Suprapubic skin (tissue), 4 donors: ENCODE results near the gene RNF7. TPM values are rescaled to one million over a fixed set of nuclear protein-coding genes. Genes with fewer than 3 reads are reported as not detected.
A peak's percentile ranks its signal among the peaks of the same experiment; 100 is the strongest.

ENCODE experiments used
- DNase-seq, 2 donors: peaks; one replicate each; pipeline ENCODE4 v3.0.0-alpha.2; 2019; ENCODE audit warnings: low spot score in 2 of 2
- H3K27ac ChIP-seq: fragments of 200-600 bp; sonication (generic); one replicate; pipeline ENCODE4 v1.5.1; 2019
- H3K27me3 ChIP-seq: fragments of 200-600 bp; sonication (generic); one replicate; pipeline ENCODE4 v1.5.1; 2019
- H3K36me3 ChIP-seq: fragments of 200-600 bp; sonication (generic); one replicate; pipeline ENCODE4 v1.5.1; 2019
- H3K4me1 ChIP-seq: fragments of 200-600 bp; sonication (generic); one replicate; pipeline ENCODE4 v1.5.1; 2019
- H3K4me3 ChIP-seq: fragments of 200-600 bp; sonication (generic); one replicate; pipeline ENCODE4 v1.5.1; 2019; ENCODE audit warnings: mild to moderate bottlenecking
- H3K9me3 ChIP-seq: fragments of 200-600 bp; sonication (generic); one replicate; pipeline ENCODE4 v1.5.1; 2019
- EP300 ChIP-seq: sonication (generic); formaldehyde crosslinking; IDR thresholded peaks from one replicate; pipeline ENCODE4 v1.6.1; 2017; ENCODE audit warnings: antibody characterized with exemption
- POLR2A ChIP-seq, 2 donors: fragments of 450-650 bp; IDR thresholded peaks; one replicate each; pipeline ENCODE4 v1.6.1; 2017; ENCODE audit warnings: antibody characterized with exemption in 2 of 2, mild to moderate bottlenecking in 2 of 2, moderate library complexity in 2 of 2
- POLR2AphosphoS5 ChIP-seq, 3 donors: sonication (generic); formaldehyde crosslinking; IDR thresholded peaks; one replicate each; pipeline ENCODE4 v1.6.1; 2017; ENCODE audit warnings: antibody characterized with exemption in 3 of 3
- WGBS: methylation state at CpG from one replicate; pipeline ENCODE4 v1.1.5; 2018; 5-methylcytosine and 5-hydroxymethylcytosine counted together
- total RNA-seq, 4 donors: library from RNA; depleted of rRNA; stranded (reverse); fragments of >200 nt; gene quantifications; one replicate each; pipeline ENCODE4 v1.1.0, GENCODE V29; 2016
- TF ChIP-seq, protein P1 (sequence below), 2 donors: fragments of 200-600 bp in 1 of 2; fragments of 450-650 bp in 1 of 2; sonication (generic) in 1 of 2; IDR thresholded peaks; one replicate each; pipeline ENCODE4 v1.5.1; 2016 to 2019; ENCODE audit warnings: antibody characterized with exemption in 2 of 2, mild to moderate bottlenecking in 1 of 2, moderate library complexity in 1 of 2

Gene RNF7
- total RNA-seq, 4 donors from 2014 or later = 43.9 to 77.3 (median 61.6) TPM

DNA sequence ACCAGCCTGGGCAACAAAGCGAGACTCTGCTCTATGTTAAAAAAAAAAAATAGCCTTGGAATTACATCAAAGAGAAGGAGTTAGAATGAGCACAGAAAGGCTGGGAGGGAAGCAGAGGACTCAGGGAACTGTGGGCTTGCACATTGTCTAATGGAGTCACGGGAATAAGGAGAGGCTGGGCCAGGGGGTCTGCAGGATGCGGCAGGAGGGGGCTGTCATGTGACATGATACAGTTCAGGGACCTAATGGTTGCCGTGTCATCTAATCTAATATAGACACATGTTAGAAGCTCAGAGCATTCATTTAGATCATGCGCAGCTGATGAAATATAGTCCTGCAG is 57.6 kb downstream of the RNF7 start:
- no peaks in the 10 kb centered on the region for H3K9me3 ChIP-seq
- no peak overlapping the region for H3K4me3 ChIP-seq
- peaks cover 44% of the 10 kb centered on the region for H3K4me1 ChIP-seq
- H3K36me3 ChIP-seq = no peaks in the 10 kb centered on the region
- H3K27ac ChIP-seq = peak overlapping the region; percentile 86
- no peaks in the 10 kb centered on the region for H3K27me3 ChIP-seq
- no peak for DNase-seq
- no peak for TF ChIP-seq POLR2AphosphoS5 (IDR thresholded peaks at IDR 0.05)
- TF ChIP-seq, protein P1, sequence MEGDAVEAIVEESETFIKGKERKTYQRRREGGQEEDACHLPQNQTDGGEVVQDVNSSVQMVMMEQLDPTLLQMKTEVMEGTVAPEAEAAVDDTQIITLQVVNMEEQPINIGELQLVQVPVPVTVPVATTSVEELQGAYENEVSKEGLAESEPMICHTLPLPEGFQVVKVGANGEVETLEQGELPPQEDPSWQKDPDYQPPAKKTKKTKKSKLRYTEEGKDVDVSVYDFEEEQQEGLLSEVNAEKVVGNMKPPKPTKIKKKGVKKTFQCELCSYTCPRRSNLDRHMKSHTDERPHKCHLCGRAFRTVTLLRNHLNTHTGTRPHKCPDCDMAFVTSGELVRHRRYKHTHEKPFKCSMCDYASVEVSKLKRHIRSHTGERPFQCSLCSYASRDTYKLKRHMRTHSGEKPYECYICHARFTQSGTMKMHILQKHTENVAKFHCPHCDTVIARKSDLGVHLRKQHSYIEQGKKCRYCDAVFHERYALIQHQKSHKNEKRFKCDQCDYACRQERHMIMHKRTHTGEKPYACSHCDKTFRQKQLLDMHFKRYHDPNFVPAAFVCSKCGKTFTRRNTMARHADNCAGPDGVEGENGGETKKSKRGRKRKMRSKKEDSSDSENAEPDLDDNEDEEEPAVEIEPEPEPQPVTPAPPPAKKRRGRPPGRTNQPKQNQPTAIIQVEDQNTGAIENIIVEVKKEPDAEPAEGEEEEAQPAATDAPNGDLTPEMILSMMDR (IDR thresholded peaks at IDR 0.05) = no peak
- TF ChIP-seq POLR2A (IDR thresholded peaks at IDR 0.05) = no peak
- no peak for TF ChIP-seq EP300
- 44% methylated on average over 5 of the region's 5 CpGs for WGBS

DNA sequence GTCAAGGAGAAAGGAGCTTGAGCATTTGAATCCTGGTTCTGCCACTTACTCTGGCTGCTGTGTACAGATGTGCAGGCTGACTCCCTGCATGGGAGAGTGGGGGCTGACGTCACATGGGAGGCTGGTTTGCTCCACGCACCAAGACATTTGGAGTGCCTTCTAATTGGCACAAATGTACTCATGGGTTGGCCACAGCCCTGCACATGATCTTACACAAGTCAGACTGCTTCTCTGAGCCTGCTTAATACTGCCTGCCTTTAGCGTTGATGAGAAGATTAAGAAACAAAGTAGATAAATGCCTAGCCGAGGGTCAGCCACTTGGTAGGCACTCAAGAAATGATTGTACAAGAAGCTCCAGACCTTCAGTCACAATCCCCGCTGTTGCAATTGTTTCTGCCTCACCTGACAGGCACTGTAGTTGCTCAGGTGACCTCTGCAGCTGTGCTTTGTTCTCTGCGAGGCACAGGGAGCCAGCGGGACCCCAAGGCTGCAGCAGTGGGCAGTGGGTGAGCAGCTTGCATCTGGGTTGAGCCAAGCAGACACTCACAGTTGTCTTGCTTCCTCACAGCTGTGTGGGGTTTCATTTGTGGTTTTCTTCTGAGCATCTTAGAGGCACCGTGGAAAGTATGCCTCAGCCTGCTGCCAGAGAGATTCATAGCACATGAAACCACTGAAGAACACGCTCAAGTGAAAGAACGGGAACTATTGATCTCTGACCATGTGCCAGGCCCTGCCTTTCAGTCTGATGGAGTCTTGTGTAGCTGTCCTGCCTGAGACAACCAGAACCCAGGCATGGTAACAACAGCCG is 58.2 kb downstream of the RNF7 start:
- peak in 1 of 2 donors; percentile 84 for DNase-seq

More for the DNA sequence above, 58.2 kb downstream of the RNF7 start:
- Histone ChIP-seq H3K27ac (peak overlapping the region; percentile 86), H3K36me3 (no peaks in the 10 kb centered on the region), H3K4me1 (peaks cover 44% of the 10 kb centered on the region), H3K9me3 (no peaks in the 10 kb centered on the region), H3K27me3 (no peaks in the 10 kb centered on the region), H3K4me3 (no peak overlapping the region)
- TF ChIP-seq, protein P1 (IDR thresholded peaks at IDR 0.05) = no peak
- TF ChIP-seq EP300 (no peak), POLR2AphosphoS5 (IDR thresholded peaks at IDR 0.05) (no peak), POLR2A (IDR thresholded peaks at IDR 0.05) (no peak)
- WGBS = 37% methylated on average over 11 of the region's 11 CpGs

Other genes with a start within 250 kb of the RNF7 start
- 1 to 10 TPM in 1 of 4 donors, under 1 TPM in 1, not detected in 2; 0.11 to 1.2 TPM for gene GRK7, start 25.1 kb downstream of the RNF7 start, total RNA-seq
- gene ATP1B3, start 138.3 kb downstream of the RNF7 start, total RNA-seq = 100 to 1,000 TPM; 117 to 190 (median 154) TPM